Anterior cingulate cortex (tissue), 58 donors: Measurements from ENCODE around the gene CYP3A5.
"Not testable (repeated sequence)": the region's sequence is repeated elsewhere in the genome, so short reads cannot be mapped to it uniquely, and the experiment has no call there.

Experiments used
- DNase-seq, 58 donors: peaks; one replicate each; lab custom pipeline; 2025; lab: John Stamatoyannopoulos, UW

The CYP3A5 gene

GRCh38 chr7:99690918-99691317 lies 11.1 kb upstream of the CYP3A5 start:
- DNase-seq = not testable (repeated sequence)

DNA sequence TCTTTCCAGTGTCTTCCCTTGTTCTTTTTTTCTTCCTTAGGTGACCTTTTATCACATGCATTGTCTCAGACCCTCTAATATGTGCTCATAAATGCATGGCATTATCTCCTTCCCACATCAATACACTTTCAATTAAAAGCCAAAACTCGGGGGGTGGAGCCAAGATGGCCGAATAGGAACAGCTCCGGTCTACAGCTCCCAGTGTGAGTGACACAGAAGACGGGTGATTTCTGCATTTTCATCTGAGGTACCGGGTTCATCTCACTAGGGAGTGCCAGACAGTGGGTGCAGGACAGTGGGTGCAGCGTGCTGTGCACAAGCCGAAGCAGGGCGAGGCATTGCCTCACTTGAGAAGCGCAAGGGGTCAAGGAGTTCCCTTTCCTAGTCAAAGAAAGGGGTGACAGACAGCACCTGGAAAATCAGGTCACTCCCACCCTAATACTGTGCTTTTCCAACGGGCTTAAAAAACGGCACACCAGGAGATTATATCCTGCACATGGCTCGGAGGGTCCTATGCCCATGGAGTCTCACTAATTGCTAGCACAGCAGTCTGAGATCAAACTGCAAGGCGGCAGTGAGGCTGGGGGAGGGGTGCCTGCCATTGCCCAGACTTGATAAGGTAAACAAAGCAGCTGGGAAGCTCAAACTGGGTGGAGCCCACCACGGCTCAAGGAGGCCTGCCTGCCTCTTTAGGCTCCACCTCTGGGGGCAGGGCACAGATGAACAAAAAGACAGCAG lies 6.2 kb upstream of the CYP3A5 start:
- DNase-seq = not testable (repeated sequence)

DNA sequence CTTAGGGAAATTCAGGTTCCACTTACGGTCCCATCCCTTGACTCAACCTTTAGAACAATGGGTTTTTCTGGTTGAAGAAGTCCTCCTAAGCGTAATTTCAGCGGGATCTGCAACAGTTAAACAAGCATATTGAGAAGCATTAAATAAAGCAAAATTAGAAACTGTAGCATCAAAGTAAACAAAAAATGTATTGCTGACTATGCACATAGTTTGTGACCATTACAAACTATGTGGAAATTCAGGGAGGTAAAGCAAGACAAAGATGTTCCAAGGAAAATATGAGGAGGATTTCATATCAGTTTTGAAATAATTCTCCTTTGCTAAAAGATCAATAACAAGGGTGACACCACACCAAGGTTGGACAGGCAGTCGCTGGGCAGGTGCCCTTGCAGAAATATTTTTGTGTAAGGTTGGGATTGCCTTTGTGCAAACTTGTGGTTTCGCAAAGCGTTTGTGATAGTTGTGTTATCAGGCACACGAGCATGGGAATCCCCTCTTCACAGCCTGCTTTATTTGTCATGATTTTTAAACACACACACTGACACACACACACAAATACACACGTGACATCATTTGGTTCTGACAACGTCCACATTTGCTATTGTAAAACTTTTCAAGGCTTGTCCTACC lies 5.4 kb upstream of the CYP3A5 start:
- DNase-seq = no peak

GRCh38 chr7:99679032-99679399 lies 780 bp downstream of the CYP3A5 start:
- DNase-seq = no peak

GRCh38 chr7:99677648-99678045 lies 2.1 kb downstream of the CYP3A5 start:
- DNase-seq = no peak

DNA sequence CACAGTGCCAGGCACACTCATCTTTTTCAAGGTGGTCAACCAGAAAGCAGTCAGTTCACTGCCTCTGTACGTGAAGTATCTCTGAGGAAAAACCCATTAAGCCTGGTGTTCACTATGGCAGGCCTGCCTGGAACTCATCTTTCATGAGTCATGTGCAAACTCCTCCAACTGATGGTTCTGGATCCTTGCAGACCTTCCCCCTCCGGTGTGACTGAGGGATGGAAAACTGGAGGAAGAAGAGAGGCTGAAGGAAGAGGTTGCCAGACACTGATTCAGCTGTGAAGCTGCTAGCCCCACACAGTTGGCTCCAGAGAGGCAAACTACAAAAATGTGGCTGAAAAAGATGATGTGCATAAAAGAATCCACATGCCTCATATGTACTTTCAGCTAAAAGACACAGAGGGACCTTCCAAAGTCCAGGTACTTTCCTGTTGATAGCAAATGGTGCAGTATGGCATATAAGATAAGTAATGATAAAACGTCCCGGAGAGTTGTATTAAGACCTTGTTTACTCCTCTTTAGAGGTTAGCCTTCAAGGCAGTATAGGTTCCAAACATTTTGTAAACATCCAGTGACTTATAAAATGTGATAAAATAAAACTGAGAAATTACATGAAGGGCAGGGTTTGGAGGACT lies 2.7 kb downstream of the CYP3A5 start:
- peak in 1 of 58 donors; percentile 1 for DNase-seq

DNA sequence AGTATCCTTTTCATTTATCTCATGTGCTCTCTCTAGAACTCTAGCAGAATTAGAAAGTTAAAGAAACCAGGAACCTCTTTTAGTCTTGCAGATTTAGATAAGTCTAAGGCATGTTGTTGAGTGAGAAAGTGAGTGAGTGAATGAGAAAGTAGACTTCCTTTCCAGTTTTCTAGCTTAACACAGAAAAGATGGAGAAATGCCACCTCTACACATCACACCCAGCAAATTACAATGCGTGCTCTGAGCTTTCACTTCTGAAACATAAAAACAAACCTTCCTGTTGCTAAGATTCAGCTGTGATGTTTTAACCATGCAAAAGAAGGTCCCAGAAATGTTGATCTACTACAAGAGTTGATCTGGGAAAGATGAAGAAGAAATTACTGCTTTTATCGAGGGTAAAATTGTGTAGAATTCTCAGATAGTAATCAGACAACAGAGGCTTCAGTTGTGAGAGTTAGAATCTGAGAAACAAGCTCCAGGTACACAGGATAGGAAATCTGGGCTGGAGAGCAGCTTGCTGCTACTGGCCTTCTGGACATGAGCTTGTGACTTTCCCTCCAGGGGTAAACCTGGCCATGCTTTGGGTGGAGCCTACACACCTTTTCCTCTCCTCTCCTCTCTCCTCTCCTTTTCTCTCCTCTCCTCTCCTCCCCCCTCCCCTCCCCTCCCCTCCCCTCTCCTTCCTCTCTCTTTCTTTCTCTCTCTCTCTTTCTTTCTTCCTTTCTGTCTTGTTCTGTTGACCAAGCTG lies 4.6 kb downstream of the CYP3A5 start:
- DNase-seq = no peak

DNA sequence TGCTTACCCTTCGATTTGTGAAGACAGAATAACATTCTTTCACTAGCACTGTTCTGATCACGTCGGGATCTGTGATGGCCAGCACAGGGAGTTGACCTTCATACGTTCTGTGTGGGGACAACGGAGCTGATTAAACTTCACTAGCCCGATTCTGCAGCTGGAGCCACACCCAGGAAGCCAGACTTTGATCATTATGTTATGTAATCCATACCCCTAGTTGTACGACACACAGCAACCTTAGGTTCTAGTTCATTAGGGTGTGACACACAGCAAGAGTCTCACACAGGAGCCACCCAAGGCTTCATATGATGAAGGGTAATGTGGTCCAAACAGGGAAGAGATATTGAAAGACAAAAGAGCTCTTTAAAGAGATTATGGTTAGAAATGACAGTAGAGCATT lies 7.2 kb downstream of the CYP3A5 start:
- no peak for DNase-seq

- DNase-seq = no peak
These were observed 10.0 kb downstream of the CYP3A5 start for GRCh38 chr7:99669782-99670181.

DNA sequence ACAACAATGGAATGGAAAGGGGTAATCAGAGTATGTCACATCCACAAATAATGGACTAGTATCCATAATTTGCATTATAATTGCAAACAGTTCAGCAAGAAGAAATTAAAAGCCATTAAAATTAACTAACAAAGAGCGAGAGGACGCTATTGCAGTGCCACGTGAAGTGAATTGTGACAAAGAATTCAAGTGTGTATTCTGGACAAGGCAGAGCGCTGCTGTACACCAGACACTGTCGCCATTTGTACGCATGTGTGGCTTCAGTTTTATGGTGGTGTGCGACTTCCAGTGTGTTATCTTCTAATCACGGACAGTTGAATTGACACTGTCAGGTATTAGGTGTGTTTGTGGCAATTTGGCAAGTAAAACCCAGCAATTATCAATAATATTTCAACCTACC lies 11.3 kb downstream of the CYP3A5 start:
- DNase-seq = no peak

DNA sequence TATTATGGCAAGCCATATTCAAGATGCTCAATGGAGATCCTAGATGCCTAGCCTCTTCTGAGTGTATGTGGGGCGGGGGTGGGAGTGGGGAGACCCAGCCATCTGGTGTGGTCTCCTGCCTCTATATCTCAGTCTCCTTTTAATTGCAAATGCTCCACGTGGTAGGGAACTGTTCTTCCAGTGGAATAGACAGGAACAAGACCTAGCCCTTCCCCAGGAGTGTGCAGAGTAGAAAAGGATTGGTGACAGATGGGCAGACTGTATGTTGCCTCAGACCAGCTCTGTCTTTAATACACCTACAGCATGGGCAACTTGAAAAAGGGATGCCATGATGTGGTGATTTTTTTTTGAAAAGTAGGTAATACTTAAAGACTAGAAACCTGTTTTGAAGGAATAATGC lies 12.6 kb downstream of the CYP3A5 start:
- DNase-seq = no peak

DNA sequence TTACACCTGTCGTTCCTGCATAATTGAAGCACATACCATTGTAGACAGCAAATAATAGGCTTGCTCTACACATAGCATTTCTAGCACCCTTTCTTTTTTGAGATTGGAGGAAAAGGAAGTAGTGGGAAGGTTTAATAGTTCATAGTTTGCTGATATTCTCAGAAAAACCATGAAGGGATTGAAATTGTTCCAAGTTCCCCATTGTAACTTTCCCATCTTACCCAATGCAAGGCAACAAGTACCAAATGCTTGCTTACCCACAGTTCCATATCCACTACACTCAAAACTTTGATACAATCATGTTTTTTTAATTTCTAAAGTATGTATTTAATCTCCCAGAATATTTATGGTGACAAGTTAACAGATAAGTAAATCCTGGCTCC lies 13.8 kb downstream of the CYP3A5 start:
- DNase-seq = no peak

GRCh38 chr7:99665312-99666012 lies 14.3 kb downstream of the CYP3A5 start:
- DNase-seq = no peak

DNA sequence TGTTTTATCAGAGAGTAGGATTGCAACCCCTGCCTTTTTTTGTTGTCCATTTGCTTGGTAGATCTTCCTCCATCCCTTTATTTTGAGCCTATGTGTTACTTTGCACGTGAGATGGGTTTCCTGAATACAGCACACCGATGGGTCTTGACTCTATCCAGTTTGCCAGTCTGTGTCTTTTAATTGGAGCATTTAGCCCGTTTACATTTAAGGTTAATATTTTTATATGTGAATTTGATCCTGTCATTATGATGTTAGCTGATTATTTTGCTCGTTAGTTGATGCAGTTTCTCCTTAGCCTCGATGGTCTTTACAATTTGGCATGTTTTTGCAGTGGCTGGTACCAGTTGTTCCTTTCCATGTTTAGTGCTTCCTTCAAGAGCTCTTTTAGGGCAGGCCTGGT lies 21.9 kb downstream of the CYP3A5 start:
- not testable (repeated sequence) for DNase-seq

- not testable (repeated sequence) for DNase-seq
These were observed 25.2 kb downstream of the CYP3A5 start for GRCh38 chr7:99654626-99655025.

GRCh38 chr7:99653754-99654153 lies 26.0 kb downstream of the CYP3A5 start:
- DNase-seq = no peak

GRCh38 chr7:99653269-99653668 lies 26.5 kb downstream of the CYP3A5 start:
- not testable (repeated sequence) for DNase-seq

DNA sequence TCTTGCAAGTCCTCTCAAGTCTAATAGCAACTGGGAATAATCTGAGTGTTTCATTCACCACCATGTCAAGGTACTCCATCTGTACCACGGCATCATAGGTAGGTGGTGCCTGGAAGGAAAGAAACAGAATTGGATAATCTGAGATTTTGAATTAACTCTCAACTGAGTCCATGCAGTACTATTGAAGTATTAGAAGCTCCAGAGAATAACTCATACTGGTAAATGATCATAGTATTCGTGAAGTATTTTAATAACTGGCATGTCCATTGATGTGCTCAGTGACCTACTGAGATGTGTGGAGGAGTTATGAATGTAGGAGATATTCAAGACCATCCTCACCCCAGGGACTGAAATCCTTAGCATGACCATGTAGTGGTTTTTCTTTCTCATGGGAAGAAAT lies 27.1 kb downstream of the CYP3A5 start:
- DNase-seq = no peak

- DNase-seq = no peak
These were observed 28.5 kb downstream of the CYP3A5 start for GRCh38 chr7:99651290-99651689.

DNA sequence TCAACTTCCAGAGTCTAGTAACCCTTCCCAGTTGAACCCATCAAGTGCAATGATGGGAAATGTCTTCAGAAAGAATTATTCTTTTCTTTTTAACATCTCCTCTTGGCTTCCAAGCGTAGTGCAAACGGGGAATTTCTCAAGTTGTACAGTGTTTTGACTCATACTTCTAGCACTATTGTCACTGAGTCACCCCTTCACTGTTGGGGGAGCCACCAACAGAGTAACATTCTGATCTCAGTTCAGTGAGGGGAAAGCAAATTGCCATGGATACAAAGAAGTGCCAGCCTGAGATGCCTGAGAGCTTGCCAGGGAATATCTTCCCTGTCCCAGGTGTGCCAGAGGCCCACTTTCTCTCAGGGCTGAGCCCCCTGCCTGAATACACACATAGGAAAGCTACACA lies 31.0 kb downstream of the CYP3A5 start:
- no peak for DNase-seq

DNA sequence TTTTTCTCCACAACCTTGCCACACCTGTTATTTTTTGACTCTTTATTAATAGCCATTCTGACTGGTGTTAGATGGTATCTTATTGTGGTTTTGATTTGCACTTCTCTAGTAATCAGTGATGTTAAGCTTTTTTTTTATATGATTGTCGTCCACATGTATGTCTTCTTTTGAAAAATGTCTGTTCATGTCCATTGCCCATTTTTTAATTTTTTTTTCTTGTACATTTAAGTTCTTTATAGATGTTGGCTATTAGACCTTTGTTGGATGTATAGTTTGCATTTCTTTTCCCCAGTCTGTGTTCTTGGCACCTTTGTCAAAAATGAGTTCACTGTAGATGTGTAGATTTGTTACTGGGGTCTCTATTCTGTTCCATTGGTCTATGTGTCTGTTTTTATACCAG lies 34.2 kb downstream of the CYP3A5 start:
- DNase-seq = no peak
